ENCODE results near the gene SOCS6. TPM values are rescaled to one million over a fixed set of nuclear protein-coding genes. Genes with fewer than 3 reads are reported as not detected.

SOCS6 gene
- total RNA-seq, 1 experiment from 2014 or later: 53.4 TPM

- POLR2A ChIA-PET: interaction anchor here (0.6 to 2.2 kb wide), 7 partner anchors 70 to 135 kb away, joined by 3 to 11 read pairs (median 5); no protein-coding TSS in a partner anchor
- Histone ChIP-seq H3K27ac (ENCODE audit: low read depth, low read length) (peak overlapping the region; percentile 99), H3K9me3 (ENCODE audit: control insufficient read depth in 1 of 2, insufficient read depth in 1 of 2, low read depth in 1 of 2, low read length in 2 of 2) (peaks cover 0 to 4% of the 10 kb centered on the region in 2 experiments; a peak in 1 of 4 replicates), H3K27me3 (ENCODE audit: insufficient read depth, low read length) (no peaks in the 10 kb centered on the region), H3K4me3 (replicated peaks in 1 of 2; ENCODE audit: low read depth in 1 of 2, low read length in 2 of 2) (peak overlapping the region; percentile 64 to 75), H4K20me1 (ENCODE audit: insufficient read depth) (no peaks in the 10 kb centered on the region), H3K36me3 (ENCODE audit: control insufficient read depth in 1 of 2, insufficient read depth in 2 of 2, low read length in 2 of 2) (peaks cover 0 to 15% of the 10 kb centered on the region in 2 experiments; a peak in 1 of 4 replicates), H3K9ac (ENCODE audit: low read length) (peak overlapping the region; percentile 93), H3K9me2 (ENCODE audit: insufficient read depth) (no peaks in the 10 kb centered on the region), H3K79me2 (ENCODE audit: insufficient read depth, low read length) (peaks cover 43% of the 10 kb centered on the region), H3K4me2 (ENCODE audit: low read length) (peak overlapping the region; percentile 83), H3K4me1 (ENCODE audit: control insufficient read depth in 1 of 2, insufficient read depth in 2 of 2, low read length in 2 of 2) (peaks cover 50 to 71% of the 10 kb centered on the region in 2 experiments), H2AFZ (ENCODE audit: low read depth, low read length, poor library complexity, severe bottlenecking) (no peak overlapping the region)
- RAD21 ChIA-PET (ENCODE audit: low non-redundant PET in 1 of 2, low total read pairs in 2 of 2, uncharacterized antibody in 2 of 2, unreplicated experiment in 2 of 2): interaction anchor here in 1 of 2 experiments (0.9 kb wide), 1 partner anchor 134 kb away, joined by 3 read pairs; no protein-coding TSS in a partner anchor
- CTCF ChIA-PET: interaction anchor here (0.9 kb wide), 1 partner anchor 91 kb away, joined by 3 read pairs; no protein-coding TSS in a partner anchor
- ATAC-seq (no peak), DNase-seq (ENCODE audit: low read depth, low spot score) (no peak)
- TF ChIP-seq EZH2phosphoT487 (IDR thresholded peaks at IDR 0.05; ENCODE audit: borderline replicate concordance) (no peak), ZFX (IDR thresholded peaks at IDR 0.05) (no peak), YY1 (IDR thresholded peaks at IDR 0.05; ENCODE audit: extremely low read depth, insufficient replicate concordance, low read depth, low read length) (no peak)
- BruUV-seq (replicated peaks): TSS peak; percentile 70
- intact Hi-C loops (cut with micrococcal nuclease): loop anchor here (2.0 to 5.0 kb wide), 3 partner anchors 77 to 97 kb away; no protein-coding TSS in a partner anchor
Measured at GRCh38 chr18:70287731-70288130, 1.1 kb upstream of the SOCS6 start.

DNA sequence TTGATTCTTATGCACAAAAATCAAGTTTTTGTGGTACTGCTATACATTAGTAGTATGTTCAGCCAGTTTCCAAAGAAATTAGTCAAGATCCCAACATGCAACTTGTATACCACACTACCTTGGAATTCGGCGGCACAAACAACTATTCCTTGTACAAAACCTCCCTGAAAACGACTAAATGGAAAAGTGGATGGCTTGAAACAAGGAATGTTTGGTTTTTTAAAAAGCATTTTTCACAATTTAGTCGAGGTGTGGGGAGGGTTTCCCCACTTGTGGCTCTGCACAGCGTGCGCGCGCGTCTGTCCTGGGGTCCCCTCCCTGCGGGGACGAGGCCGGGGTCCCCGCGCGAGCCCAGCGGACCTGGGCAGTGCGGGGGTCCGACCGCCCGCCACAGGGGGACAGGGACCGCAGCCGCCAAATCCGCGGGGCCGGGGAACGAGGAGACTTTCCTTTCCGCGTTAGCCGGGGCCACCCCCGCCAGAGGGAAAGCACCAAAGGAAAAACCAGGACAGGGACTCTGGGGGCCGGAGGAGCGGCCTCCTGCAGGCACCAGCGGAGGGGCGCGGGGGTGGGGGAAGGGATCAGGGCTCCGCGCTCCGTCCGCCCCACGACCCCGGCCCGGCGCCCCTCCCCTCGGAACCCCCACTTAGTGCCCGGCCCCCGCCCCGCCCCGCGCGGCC lies 534 bp upstream of the SOCS6 start:
- RAD21 ChIA-PET (ENCODE audit: low non-redundant PET in 1 of 2, low total read pairs in 2 of 2, uncharacterized antibody in 2 of 2, unreplicated experiment in 2 of 2): no interaction called here
- CTCF ChIA-PET: no interaction called here
- Histone ChIP-seq H2AFZ (ENCODE audit: low read depth, low read length, poor library complexity, severe bottlenecking) (no peak overlapping the region), H3K9ac (ENCODE audit: low read length) (peak overlapping the region; percentile 93), H3K27ac (ENCODE audit: low read depth, low read length) (peak overlapping the region; percentile 99), H3K4me2 (ENCODE audit: low read length) (peak overlapping the region; percentile 83), H3K9me2 (ENCODE audit: insufficient read depth) (no peaks in the 10 kb centered on the region), H3K9me3 (ENCODE audit: control insufficient read depth in 1 of 2, insufficient read depth in 1 of 2, low read depth in 1 of 2, low read length in 2 of 2) (no peaks in the 10 kb centered on the region), H3K4me3 (replicated peaks in 1 of 2; ENCODE audit: low read depth in 1 of 2, low read length in 2 of 2) (peak overlapping the region; percentile 64 to 75), H3K27me3 (ENCODE audit: insufficient read depth, low read length) (no peaks in the 10 kb centered on the region), H3K4me1 (ENCODE audit: control insufficient read depth in 1 of 2, insufficient read depth in 2 of 2, low read length in 2 of 2) (peaks cover 56 to 72% of the 10 kb centered on the region in 2 experiments), H3K36me3 (ENCODE audit: control insufficient read depth in 1 of 2, insufficient read depth in 2 of 2, low read length in 2 of 2) (peaks cover 0 to 15% of the 10 kb centered on the region in 2 experiments; a peak in 1 of 4 replicates), H4K20me1 (ENCODE audit: insufficient read depth) (no peaks in the 10 kb centered on the region), H3K79me2 (ENCODE audit: insufficient read depth, low read length) (peaks cover 49% of the 10 kb centered on the region)
- TF ChIP-seq SIN3A (IDR thresholded peaks at IDR 0.05; ENCODE audit: low read depth): no peak
- TF ChIP-seq EZH2 (IDR thresholded peaks at IDR 0.05): no peak
- no peak for TF ChIP-seq POLR2AphosphoS5 (IDR thresholded peaks at IDR 0.05; ENCODE audit: low read depth, low read length)
- no TSS peak for BruUV-seq (replicated peaks)
- no peak for DNase-seq (ENCODE audit: low read depth, low spot score)
- POLR2A ChIA-PET: interaction anchor here (1.0 to 2.2 kb wide), 3 partner anchors 94 to 134 kb away, joined by 3 to 10 read pairs (median 5); no protein-coding TSS in a partner anchor
- intact Hi-C loops (cut with micrococcal nuclease): loop anchor here (5.0 kb wide), 1 partner anchor 91 kb away; no protein-coding TSS in a partner anchor
- ATAC-seq: peak; percentile 41

Measured in HCT116 (cell line).